Nephron progenitor cell (in vitro differentiated cells): ENCODE measurements around the gene EPS15.
"Not testable (repeated sequence)": the region's sequence is repeated elsewhere in the genome, so short reads cannot be mapped to it uniquely, and the experiment has no call there.

Experiments used
- DNase-seq: peaks from one replicate; pipeline ENCODE4 v3.0.0; 2021
- H3K27ac Mint-ChIP-seq: 2 replicates; pipeline ENCODE4 v1.8.0; 2021; ENCODE audit warnings: mild to moderate bottlenecking, moderate library complexity, mixed read lengths
- H3K27me3 Mint-ChIP-seq: 2 replicates; pipeline ENCODE4 v1.8.0; 2021; ENCODE audit warnings: mild to moderate bottlenecking, low read depth, mixed read lengths; ENCODE audit not compliant: poor library complexity
- H3K36me3 Mint-ChIP-seq: 2 replicates; pipeline ENCODE4 v1.8.0; 2021; ENCODE audit warnings: low read depth, mixed read lengths
- H3K4me1 Mint-ChIP-seq: 2 replicates; pipeline ENCODE4 v1.8.0; 2021; ENCODE audit warnings: mixed read lengths
- H3K4me3 Mint-ChIP-seq: 2 replicates; pipeline ENCODE4 v1.8.0; 2021; ENCODE audit warnings: mild to moderate bottlenecking, moderate library complexity, mixed read lengths
- H3K9me3 Mint-ChIP-seq: 2 replicates; pipeline ENCODE4 v1.8.0; 2021; ENCODE audit warnings: mild to moderate bottlenecking, moderate library complexity, mixed read lengths
- TF ChIP-seq, protein P1 (sequence below): fragments of 200-600 bp; sonication (generic); IDR thresholded peaks from 2 replicates; pipeline ENCODE4 v1.5.0; 2021; ENCODE audit warnings: antibody characterized with exemption

EPS15 gene

DNA sequence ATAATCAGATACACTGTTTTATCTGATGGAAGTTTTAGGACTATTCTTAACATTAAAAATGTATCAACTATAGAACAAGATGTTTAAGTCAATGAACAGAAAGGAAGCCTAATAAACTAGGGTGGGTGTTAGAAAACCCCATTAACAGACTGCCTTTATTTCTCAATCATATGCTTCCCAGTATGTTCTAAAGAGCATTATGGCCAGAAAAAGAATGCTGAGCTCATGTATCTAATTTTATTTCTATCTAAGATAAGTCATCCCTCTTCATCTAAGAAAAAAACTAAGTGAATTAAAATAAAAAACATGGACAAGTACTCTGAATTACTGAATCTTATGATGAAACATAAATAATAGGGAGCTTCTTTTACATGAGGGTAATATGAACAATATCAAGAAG is 102.2 kb downstream of the EPS15 start:
- H3K4me3 Mint-ChIP-seq = no peak overlapping the region
- H3K27me3 Mint-ChIP-seq = no peaks in the 10 kb centered on the region
- DNase-seq = no peak
- peaks cover 1% of the 10 kb centered on the region for H3K9me3 Mint-ChIP-seq
- H3K36me3 Mint-ChIP-seq = peaks cover 23% of the 10 kb centered on the region
- no peak overlapping the region for H3K27ac Mint-ChIP-seq
- peaks cover 21% of the 10 kb centered on the region for H3K4me1 Mint-ChIP-seq
- TF ChIP-seq, protein P1, sequence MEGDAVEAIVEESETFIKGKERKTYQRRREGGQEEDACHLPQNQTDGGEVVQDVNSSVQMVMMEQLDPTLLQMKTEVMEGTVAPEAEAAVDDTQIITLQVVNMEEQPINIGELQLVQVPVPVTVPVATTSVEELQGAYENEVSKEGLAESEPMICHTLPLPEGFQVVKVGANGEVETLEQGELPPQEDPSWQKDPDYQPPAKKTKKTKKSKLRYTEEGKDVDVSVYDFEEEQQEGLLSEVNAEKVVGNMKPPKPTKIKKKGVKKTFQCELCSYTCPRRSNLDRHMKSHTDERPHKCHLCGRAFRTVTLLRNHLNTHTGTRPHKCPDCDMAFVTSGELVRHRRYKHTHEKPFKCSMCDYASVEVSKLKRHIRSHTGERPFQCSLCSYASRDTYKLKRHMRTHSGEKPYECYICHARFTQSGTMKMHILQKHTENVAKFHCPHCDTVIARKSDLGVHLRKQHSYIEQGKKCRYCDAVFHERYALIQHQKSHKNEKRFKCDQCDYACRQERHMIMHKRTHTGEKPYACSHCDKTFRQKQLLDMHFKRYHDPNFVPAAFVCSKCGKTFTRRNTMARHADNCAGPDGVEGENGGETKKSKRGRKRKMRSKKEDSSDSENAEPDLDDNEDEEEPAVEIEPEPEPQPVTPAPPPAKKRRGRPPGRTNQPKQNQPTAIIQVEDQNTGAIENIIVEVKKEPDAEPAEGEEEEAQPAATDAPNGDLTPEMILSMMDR = no peak

DNA sequence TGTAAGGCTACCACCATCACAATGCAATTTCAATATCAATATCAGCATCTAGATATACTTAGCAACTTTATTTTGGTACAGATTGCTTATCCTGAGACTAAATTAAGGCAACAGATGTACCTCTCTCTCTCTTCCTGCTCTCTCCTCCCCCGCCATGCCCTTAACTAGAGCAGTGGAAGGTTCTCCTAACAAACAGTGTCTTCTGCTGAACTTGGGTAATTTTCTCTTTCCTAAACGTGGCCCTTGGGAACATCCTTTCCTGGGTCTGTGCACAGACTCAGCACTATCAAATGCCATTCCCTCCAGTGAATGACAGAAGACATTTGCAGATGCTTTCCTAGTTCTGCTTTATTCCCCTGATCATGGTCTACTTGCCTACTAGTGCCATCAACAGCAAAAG is 103.1 kb downstream of the EPS15 start:
- TF ChIP-seq, protein P1 = no peak
- H3K27me3 Mint-ChIP-seq = no peaks in the 10 kb centered on the region
- peaks cover 12% of the 10 kb centered on the region for H3K4me1 Mint-ChIP-seq
- peaks cover 27% of the 10 kb centered on the region for H3K36me3 Mint-ChIP-seq
- H3K4me3 Mint-ChIP-seq = no peak overlapping the region
- H3K9me3 Mint-ChIP-seq = peaks cover 3% of the 10 kb centered on the region
- no peak overlapping the region for H3K27ac Mint-ChIP-seq
- no peak for DNase-seq

DNA sequence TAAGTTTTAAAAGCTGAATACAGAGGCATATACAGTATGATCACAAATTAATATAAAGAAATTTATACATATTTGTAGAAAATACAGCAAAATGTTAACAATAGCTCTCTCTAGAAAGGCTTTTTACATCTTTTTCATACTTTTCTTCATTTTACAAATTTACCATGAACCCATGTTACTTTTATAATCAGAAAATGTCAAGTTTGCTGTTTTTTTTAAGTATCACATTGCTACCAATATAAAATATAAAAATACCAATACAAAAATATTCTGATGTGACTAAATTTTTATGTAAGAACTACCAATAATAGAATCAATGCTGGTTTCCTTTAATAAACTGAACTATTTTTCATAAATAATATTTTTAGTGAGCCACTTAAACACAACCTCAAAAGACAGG is 104.3 kb downstream of the EPS15 start:
- H3K9me3 Mint-ChIP-seq = peaks cover 3% of the 10 kb centered on the region
- peaks cover 5% of the 10 kb centered on the region for H3K4me1 Mint-ChIP-seq
- H3K36me3 Mint-ChIP-seq = peaks cover 34% of the 10 kb centered on the region
- no peak for DNase-seq
- H3K27me3 Mint-ChIP-seq = no peaks in the 10 kb centered on the region
- no peak overlapping the region for H3K4me3 Mint-ChIP-seq
- no peak overlapping the region for H3K27ac Mint-ChIP-seq
- TF ChIP-seq, protein P1 = no peak

DNA sequence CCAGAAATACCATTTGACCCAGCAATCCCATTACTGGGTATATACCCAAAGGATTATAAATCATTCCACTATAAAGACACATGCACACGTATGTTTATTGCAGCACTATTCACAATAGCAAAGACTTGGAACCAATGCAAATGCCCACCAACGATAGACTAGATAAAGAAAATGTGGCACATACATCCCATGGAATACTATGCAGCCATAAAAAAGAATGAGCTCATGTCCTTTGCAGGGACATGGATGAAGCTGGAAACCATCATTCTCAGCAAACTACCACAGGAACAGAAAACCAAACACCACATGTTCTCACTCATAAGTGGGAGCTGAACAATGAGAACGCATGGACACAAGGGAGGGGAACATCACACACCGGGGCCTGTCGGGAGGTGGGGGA is 107.2 kb downstream of the EPS15 start:
- not testable (repeated sequence) for DNase-seq, H3K4me1 Mint-ChIP-seq, H3K9me3 Mint-ChIP-seq, H3K27me3 Mint-ChIP-seq, H3K4me3 Mint-ChIP-seq, H3K27ac Mint-ChIP-seq
- peaks cover 52% of the 10 kb centered on the region for H3K36me3 Mint-ChIP-seq

DNA sequence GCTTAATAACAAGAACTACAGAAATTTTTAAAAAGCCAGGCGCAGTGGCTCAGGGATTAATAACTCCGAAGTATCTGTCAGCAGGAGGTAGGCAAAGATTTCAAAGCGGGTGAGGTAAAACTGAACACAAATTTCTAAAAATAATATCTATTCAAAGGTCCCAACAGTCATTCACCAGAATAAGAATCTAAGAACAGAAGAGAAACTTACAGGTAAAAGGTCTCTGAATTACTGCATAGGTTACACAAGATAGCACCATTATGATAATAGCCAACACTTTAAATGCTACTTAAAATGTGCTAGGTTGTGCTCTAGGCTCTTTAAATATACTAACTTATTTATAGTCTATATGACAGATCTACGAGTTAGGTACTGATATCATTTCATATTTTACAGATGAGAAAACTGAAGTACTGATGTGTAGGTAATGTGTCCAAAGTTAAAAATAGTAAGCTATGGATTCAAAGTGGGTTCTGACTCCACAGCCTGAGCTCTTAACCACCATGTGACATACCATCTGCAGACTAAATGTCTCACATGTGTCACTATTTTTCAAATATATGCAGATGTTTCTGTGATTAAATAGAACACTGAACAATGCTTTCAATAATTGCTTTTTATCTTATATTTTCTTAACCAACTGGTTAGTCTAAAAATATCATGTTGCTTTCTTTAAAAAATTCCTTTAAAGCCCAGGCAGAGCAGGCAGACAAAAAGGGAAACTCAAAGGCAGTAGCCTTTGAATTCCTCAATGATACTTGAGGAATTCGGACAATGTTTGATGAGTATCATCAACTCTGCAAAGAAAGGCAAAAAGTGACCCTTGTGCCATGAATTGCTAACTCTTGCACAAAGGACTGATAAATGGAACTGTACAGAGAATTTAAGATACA is 108.3 kb downstream of the EPS15 start:
- H3K27me3 Mint-ChIP-seq = no peaks in the 10 kb centered on the region
- TF ChIP-seq, protein P1 = no peak
- H3K27ac Mint-ChIP-seq = no peak overlapping the region
- peaks cover under 1% of the 10 kb centered on the region for H3K4me1 Mint-ChIP-seq
- no peak overlapping the region for H3K4me3 Mint-ChIP-seq
- peaks cover 3% of the 10 kb centered on the region for H3K9me3 Mint-ChIP-seq
- peaks cover 57% of the 10 kb centered on the region for H3K36me3 Mint-ChIP-seq
- no peak for DNase-seq

DNA sequence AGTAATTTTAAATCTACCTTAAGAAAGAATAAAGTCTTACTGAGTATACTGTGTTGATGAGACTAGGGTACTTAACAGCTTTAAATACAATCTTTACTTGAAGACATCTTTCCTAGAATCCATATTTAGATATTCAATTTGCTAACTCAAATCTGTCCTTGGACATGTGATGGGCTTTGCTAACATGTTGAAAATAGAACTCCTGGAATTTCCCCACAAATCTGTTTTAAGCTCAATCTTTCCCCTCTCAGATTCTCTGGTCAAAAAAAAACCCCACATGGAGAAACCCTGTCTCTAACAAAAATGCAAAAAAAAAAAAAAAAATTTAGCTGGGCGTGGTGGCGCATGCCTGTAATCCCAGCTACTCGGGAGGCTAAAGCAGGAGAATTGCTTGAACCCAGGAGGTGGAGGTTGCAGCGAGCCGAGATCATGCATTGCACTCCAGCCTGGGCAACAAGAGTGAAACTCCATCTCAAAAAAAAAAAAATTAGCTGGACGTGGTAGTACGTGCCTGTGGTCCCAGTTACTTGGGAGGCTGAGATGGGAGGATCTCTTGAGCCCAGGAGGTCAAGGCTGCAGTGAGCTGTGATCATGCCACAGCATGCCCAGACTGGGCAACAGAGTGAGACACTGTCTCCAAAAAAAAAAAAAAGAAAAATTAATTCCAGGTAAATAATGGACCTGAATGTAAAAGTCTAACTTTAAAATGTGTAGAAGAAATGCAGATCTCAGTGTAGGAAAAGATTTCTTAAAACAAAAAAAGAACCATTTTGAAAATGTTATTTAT is 109.1 kb downstream of the EPS15 start:
- H3K27me3 Mint-ChIP-seq, DNase-seq, H3K4me3 Mint-ChIP-seq, H3K9me3 Mint-ChIP-seq, H3K27ac Mint-ChIP-seq, H3K4me1 Mint-ChIP-seq: not testable (repeated sequence)
- H3K36me3 Mint-ChIP-seq = peaks cover 62% of the 10 kb centered on the region
